DMS79 treated with DMSO at 0.1 percent for 48 hours (cell line): Measurements from ENCODE around the gene SYNE1.
"Not testable (repeated sequence)": the region's sequence is repeated elsewhere in the genome, so short reads cannot be mapped to it uniquely, and the experiment has no call there.

Experiments used
- DNase-seq: peaks from one replicate; lab custom pipeline; 2025; lab: John Stamatoyannopoulos, UW

The SYNE1 gene

DNA sequence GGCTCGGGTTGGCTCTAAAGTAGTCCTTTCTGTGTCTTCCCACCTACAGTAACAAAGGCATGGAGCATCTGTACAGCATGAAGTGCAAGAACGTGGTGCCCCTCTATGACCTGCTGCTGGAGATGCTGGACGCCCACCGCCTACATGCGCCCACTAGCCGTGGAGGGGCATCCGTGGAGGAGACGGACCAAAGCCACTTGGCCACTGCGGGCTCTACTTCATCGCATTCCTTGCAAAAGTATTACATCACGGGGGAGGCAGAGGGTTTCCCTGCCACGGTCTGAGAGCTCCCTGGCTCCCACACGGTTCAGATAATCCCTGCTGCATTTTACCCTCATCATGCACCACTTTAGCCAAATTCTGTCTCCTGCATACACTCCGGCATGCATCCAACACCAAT lies 538.5 kb downstream of the SYNE1 start:
- no peak for DNase-seq

DNA sequence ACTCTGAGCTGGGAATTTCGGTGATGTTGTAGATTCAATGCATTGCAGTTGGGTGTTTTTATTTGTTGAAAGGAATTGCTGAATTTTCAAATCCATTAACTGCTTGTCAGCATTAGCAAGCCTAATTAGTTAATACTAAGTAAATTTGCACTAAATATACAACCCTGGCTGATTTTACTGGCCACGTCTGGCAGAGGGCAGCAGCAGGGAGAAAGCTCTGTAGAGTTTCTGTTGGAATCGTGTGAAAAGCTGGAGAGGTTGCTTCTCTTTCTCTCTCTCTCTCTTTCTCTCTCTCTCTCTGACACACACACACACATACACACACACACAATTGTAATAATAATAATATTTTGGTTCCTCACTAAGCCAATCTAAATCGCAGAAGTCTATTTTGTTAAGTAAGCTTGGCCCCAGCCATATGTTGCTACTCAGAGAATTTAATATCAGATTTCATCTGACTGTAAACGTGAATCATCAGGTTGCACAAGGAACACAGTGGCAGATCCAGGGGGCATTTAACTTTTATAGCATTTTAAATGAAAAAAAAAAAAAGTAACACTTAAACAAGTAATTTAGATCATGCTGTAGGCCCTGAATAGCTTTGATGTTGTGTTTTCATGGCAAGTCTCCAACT lies 540.2 kb downstream of the SYNE1 start:
- no peak for DNase-seq

DNA sequence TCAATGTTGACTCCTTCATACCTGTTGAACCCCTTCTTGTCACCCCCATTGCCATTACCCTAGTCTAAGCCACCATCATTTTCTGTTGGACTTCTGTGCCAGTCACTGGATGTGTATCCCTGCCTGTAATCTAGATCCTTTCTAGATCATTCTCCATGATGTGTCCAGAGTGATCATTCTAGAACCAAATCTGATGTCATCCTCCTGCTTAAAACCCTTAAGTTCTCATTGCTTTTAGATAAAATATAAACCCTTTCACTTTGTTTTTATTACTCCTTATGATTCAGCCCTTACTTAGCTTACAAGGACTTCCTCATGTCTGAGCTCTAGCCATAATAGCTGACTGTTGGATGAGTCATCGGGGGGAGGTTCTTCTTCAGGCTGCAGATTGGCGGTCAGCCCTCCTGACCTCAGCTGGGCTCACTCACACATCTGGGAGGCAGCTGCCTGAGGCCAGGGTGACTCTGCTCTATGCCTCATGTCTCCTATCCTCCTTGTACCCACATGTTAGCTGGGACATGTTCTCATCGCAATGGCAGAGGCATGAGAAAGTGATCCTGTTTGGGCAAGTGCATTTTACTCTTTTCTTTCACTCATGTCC lies 542.1 kb downstream of the SYNE1 start:
- no peak for DNase-seq

DNA sequence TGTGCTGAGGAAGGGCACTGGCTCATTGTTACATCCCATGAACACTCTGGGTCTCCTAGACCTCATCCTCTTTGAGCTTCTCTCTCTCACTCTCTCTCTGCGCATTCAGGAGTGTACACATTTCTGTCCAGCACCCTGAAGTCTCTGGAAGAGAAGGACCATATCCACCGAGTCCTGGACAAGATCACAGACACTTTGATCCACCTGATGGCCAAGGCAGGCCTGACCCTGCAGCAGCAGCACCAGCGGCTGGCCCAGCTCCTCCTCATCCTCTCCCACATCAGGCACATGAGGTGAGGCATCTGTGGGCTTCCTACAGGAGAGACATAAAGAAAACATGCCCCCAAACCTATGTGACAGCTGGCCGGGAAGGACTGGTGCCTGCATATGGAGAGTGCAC lies 542.9 kb downstream of the SYNE1 start:
- DNase-seq, result no peak

GRCh38 chr6:152093711-152094110 lies 543.5 kb downstream of the SYNE1 start:
- no peak for DNase-seq

DNA sequence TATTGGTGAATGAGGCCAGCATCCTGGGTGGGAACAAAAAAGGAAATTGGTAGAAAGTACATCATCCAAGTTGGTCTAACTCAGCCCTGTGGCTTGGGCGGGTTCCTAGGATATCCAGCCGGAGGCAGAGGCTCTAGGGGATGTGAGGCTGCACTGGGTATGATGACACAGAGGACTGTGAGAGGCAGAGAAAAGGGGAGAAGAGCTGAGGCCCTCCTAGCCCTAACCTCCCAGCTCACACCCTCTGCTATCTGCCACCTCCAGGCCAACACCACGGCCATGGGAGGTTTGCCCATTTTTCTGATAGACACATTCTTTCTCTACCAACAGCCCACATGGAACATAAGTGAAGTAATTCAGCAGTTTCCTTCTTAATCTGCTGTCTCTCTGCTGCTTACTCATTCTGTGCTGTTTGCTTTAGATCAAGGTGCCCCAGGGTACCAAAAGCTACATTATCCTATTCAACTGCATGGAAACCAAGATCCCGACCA lies 545.3 kb downstream of the SYNE1 start:
- DNase-seq, result no peak

DNA sequence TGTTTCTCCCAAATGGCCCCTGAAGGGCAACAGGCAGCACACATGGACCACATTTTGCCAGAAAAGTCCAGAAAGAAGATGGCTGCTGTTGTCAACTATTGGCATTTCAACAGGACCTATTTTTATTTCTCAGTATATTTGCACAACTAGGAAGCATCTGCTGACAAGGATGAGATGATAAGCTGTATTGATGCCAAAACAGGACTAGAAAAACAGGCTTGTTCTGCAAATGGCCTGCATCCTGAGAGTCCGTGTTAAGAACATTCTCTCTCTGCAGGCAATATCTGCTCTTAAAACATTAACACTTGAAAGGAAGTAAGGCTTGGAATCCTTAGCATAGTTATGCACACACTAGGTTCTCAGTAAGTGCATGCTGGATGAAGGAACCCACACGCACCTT lies 546.0 kb downstream of the SYNE1 start:
- no peak for DNase-seq

- no peak for DNase-seq
Observed at GRCh38 chr6:152089992-152090391, 547.2 kb downstream of the SYNE1 start.

GRCh38 chr6:152087701-152088100 lies 549.5 kb downstream of the SYNE1 start:
- no peak for DNase-seq

DNA sequence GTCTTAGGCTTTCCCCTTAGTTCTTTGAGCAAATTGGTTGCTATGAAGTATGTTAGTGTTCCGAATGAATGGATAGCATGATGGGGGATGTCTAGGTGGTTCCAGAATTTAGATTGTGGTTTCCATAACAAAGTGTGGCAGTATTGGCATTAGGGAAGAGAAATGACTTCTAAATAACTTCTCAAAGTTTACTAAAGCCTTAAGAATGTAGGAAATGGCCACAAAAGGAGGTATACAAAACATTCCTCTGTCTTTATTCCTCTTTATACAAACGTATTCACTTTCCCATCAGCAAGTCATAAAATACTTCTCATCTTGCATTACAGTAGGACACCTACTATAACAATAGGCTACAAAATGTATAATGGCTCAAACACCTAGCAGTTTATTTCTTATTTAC lies 550.1 kb downstream of the SYNE1 start:
- no peak for DNase-seq

- no peak for DNase-seq
Observed at GRCh38 chr6:152086223-152086873, 550.8 kb downstream of the SYNE1 start.

- no peak for DNase-seq
Observed at GRCh38 chr6:152085451-152085921, 551.7 kb downstream of the SYNE1 start.

DNA sequence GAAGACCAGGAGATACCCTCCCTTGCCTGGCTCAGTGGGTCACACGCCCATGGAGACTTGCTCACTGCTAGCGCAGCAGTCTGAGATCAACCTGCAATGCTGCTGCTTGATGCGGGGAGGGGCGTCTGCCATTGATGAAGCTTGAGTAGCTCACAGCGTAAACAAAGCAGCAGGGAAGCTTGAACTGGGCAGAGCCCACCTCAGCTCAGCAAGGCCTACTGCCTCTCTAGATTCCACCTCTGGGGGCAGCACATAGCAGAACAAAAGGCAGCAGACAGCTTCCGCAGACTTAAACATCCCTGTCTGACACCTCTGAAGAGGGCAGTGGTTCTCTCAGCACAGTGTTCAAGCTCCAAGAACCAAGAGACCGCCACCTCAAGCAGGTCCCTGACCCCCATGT lies 558.4 kb downstream of the SYNE1 start:
- no peak for DNase-seq

DNA sequence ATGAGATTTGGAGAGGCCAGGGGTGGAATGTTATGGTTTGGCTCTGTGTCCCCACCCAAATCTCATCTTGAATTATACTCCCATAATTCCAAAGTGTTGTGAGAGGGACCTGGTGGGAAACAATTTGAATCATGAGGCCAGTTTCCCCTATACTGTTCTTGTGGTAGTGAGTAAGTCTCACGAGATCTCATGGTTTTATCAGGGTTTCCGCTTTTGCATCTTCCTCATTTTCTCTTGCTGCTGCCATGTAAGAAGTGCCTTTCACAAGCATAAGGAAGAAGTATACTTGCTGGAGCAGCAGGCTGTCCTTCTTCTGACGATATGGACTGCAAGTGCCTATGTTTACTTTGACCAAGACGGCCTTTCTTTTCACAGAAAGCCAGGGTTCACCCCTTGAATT lies 559.2 kb downstream of the SYNE1 start:
- no peak for DNase-seq

GRCh38 chr6:152076242-152076641 lies 560.9 kb downstream of the SYNE1 start:
- DNase-seq, result not testable (repeated sequence)

- no peak for DNase-seq
Observed at GRCh38 chr6:152071843-152072242, 565.3 kb downstream of the SYNE1 start.
